HepG2 (cell line): ENCODE data around the gene RBM47. TPM values are rescaled to one million over a fixed set of nuclear protein-coding genes. Genes with fewer than 3 reads are reported as not detected.
A peak's percentile ranks its signal among the peaks of the same experiment; 100 is the strongest.

Experiments
- BRCA1 ChIP-seq: sonication (generic); formaldehyde crosslinking; IDR thresholded peaks from 2 replicates; pipeline ENCODE4 v1.4.0; 2020; ENCODE audit warnings: missing genetic modification reagents
- CENPT ChIP-seq: sonication (generic); formaldehyde crosslinking; IDR thresholded peaks from 2 replicates; pipeline ENCODE4 v1.8.0; 2022; ENCODE audit warnings: low read depth, mild to moderate bottlenecking, moderate library complexity, missing genetic modification reagents
- EP300 ChIP-seq, 3 experiments: sonication (generic) in 1 of 3; formaldehyde crosslinking in 1 of 3; IDR thresholded peaks; 2 replicates each; pipeline versions ENCODE4 v1.5.1 to v1.6.1; 2011 to 2020; ENCODE audit warnings: low read depth in 2 of 3, low read length in 2 of 3, borderline replicate concordance in 1 of 3, improper control_type of control experiment in 1 of 3, mild to moderate bottlenecking in 1 of 3, missing genetic modification reagents in 1 of 3, moderate library complexity in 1 of 3
- GPN1 ChIP-seq: sonication (generic); formaldehyde crosslinking; IDR thresholded peaks from 2 replicates; pipeline ENCODE4 v1.5.1; 2020; ENCODE audit warnings: missing genetic modification reagents, borderline replicate concordance
- HMGA1 ChIP-seq: sonication (generic); formaldehyde crosslinking; conservative IDR thresholded peaks from 2 replicates; pipeline ENCODE4 v1.4.0; 2020; ENCODE audit warnings: missing genetic modification reagents
- IRF2 ChIP-seq: IDR thresholded peaks from 2 replicates; pipeline ENCODE4 v1.6.1; 2018; ENCODE audit warnings: missing genetic modification reagents, missing compliant biosample characterization
- KDM1A ChIP-seq: IDR thresholded peaks from 2 replicates; pipeline ENCODE4 v1.6.1; 2016; ENCODE audit warnings: missing compliant biosample characterization
- KLF6 ChIP-seq: IDR thresholded peaks from 2 replicates; pipeline ENCODE4 v1.8.0; 2016; ENCODE audit warnings: missing biosample characterization, missing genetic modification reagents
- LRRFIP1 ChIP-seq: sonication (generic); formaldehyde crosslinking; conservative IDR thresholded peaks from 2 replicates; pipeline ENCODE4 v1.4.0; 2020; ENCODE audit warnings: missing genetic modification reagents
- MAFF ChIP-seq: IDR thresholded peaks from 2 replicates; pipeline ENCODE4 v1.6.1; 2011; ENCODE audit warnings: low read depth, low read length, improper control_type of control experiment
- MTF1 ChIP-seq: sonication (generic); formaldehyde crosslinking; IDR thresholded peaks from 2 replicates; pipeline ENCODE4 v1.5.0; 2020; ENCODE audit warnings: missing genetic modification reagents
- MYC ChIP-seq: sonication (generic); formaldehyde crosslinking; IDR thresholded peaks from 2 replicates; pipeline ENCODE4 v1.9.0; 2021; ENCODE audit warnings: missing genetic modification reagents, borderline replicate concordance
- PAWR ChIP-seq: sonication (generic); formaldehyde crosslinking; IDR thresholded peaks from 2 replicates; pipeline ENCODE4 v1.4.0; 2020; ENCODE audit warnings: missing genetic modification reagents, mild to moderate bottlenecking, borderline replicate concordance
- PHF20 ChIP-seq: sonication (generic); formaldehyde crosslinking; IDR thresholded peaks from 2 replicates; pipeline ENCODE4 v1.5.0; 2020; ENCODE audit warnings: mild to moderate bottlenecking, missing genetic modification reagents
- SRSF4 ChIP-seq: fragments of 200-400 bp; formaldehyde crosslinking; IDR thresholded peaks from one replicate; pipeline ENCODE4 v1.6.1; 2018; ENCODE audit warnings: mild to moderate bottlenecking, low read depth, low read length, moderate library complexity; ENCODE audit not compliant: poor library complexity, severe bottlenecking
- U2AF1 ChIP-seq: fragments of 200-400 bp; formaldehyde crosslinking; optimal IDR thresholded peaks from 2 replicates; pipeline ENCODE3; 2017; ENCODE audit warnings: mild to moderate bottlenecking, low read depth, low read length
- ZNF292 ChIP-seq: sonication (generic); formaldehyde crosslinking; IDR thresholded peaks from 2 replicates; pipeline ENCODE4 v1.8.1; 2022; ENCODE audit warnings: mild to moderate bottlenecking, low read depth, missing genetic modification reagents, borderline replicate concordance
- ZNF33A ChIP-seq: sonication (generic); formaldehyde crosslinking; IDR thresholded peaks from 2 replicates; pipeline ENCODE4 v1.5.1; 2020; ENCODE audit warnings: missing genetic modification reagents, mild to moderate bottlenecking, moderate library complexity, borderline replicate concordance
- ZNF362 ChIP-seq: sonication (generic); formaldehyde crosslinking; IDR thresholded peaks from 2 replicates; pipeline ENCODE4 v1.4.0; 2020; ENCODE audit warnings: missing genetic modification reagents, mild to moderate bottlenecking, borderline replicate concordance
- ZNF503 ChIP-seq: sonication (generic); formaldehyde crosslinking; IDR thresholded peaks from 2 replicates; pipeline ENCODE4 v1.4.0; 2020; ENCODE audit warnings: missing genetic modification reagents
- ZNF576 ChIP-seq: sonication (generic); formaldehyde crosslinking; IDR thresholded peaks from 2 replicates; pipeline ENCODE4 v1.4.0; 2020; ENCODE audit warnings: mild to moderate bottlenecking, missing genetic modification reagents
- ZNF672 ChIP-seq: sonication (generic); formaldehyde crosslinking; IDR thresholded peaks from 2 replicates; pipeline ENCODE4 v1.8.1; 2022; ENCODE audit warnings: missing genetic modification reagents
- polyA plus RNA-seq, 8 experiments: library from polyadenylated mRNA; depleted of rRNA in 3 of 8; stranded (reverse) in 7 of 8; unstranded in 1 of 8; fragments of >200 nt; fragmentation: Illumina TruSeq in 4 of 8; extraction: Trizol in 4 of 8; gene quantifications; 2 replicates each; pipeline versions ENCODE4 v1.2.1 to v1.2.3, GENCODE V29; 2011 to 2016; ENCODE audit warnings: low read depth in 4 of 8, missing spikeins in 1 of 8, mixed read lengths in 1 of 8; ENCODE audit not compliant: insufficient read depth in 1 of 8
- total RNA-seq, 5 experiments: library from RNA; depleted of rRNA; stranded (reverse); fragments of >200 nt; fragmentation: Illumina TruSeq; extraction: Trizol; gene quantifications; 2 replicates each; pipeline ENCODE4 v1.2.3, GENCODE V29; 2016; ENCODE audit warnings: low read depth in 1 of 5

Gene RBM47
- total and polyA plus RNA-seq, 2 of the 13 experiments (the other 11 are each of a cell fraction or from before 2014, with no cell fraction given), result 1.2 to 2.5 TPM

- no peak for TF ChIP-seq ZNF503
- no peak for TF ChIP-seq MAFF
- no peak for TF ChIP-seq ZNF576
- no peak for TF ChIP-seq ZNF362 (CRISPR knock-in tag)
- TF ChIP-seq CENPT (CRISPR knock-in tag), result no peak
- no peak for TF ChIP-seq HMGA1
- no peak for TF ChIP-seq ZNF672 (CRISPR knock-in tag)
- TF ChIP-seq LRRFIP1 (CRISPR knock-in tag), result no peak
- 0 out of 2 replicates have a peak, but pooled peaks have one; percentile 28 for TF ChIP-seq IRF2 (CRISPR knock-in tag)
- no peak; the same call in 1 of the 2 replicates for TF ChIP-seq ZNF292 (CRISPR knock-in tag)
- 0 out of 2 replicates have a peak, but pooled peaks have one; percentile 12 for TF ChIP-seq KDM1A (CRISPR knock-in tag)
- no peak for TF ChIP-seq U2AF1
- TF ChIP-seq GPN1 (CRISPR knock-in tag), result no peak
- TF ChIP-seq MYC (CRISPR knock-in tag), result no peak
- no peak for TF ChIP-seq KLF6 (CRISPR knock-in tag)
- no peak for TF ChIP-seq PHF20
- TF ChIP-seq MTF1 (CRISPR knock-in tag), result no peak
- TF ChIP-seq BRCA1 (CRISPR knock-in tag), result 0 out of 2 replicates have a peak, but pooled peaks have one; percentile 42
- TF ChIP-seq PAWR (CRISPR knock-in tag), result no peak
- 0 out of 4 replicates have a peak, but pooled peaks of 1 of the 2 experiments have one; percentile 12 for TF ChIP-seq EP300 (IDR thresholded peaks at IDR 0.05; ENCODE audit: low read depth in 2 of 2, low read length in 2 of 2)
- TF ChIP-seq EP300 (CRISPR knock-in tag; IDR thresholded peaks at IDR 0.05; ENCODE audit: borderline replicate concordance), result no peak
- TF ChIP-seq ZNF33A (CRISPR knock-in tag), result no peak
- TF ChIP-seq SRSF4, result no peak
Observed at GRCh38 chr4:40395908-40396793, 233.5 kb downstream of the RBM47 start (continued).
